GM12892 (cell line): Measurements from ENCODE around the gene HELB.

Experiments
- POLR2A ChIP-seq: IDR thresholded peaks from 2 replicates; pipeline ENCODE4 v1.6.1; 2011; ENCODE audit warnings: low read depth, low read length, control low read depth
- POLR2AphosphoS5 ChIP-seq: IDR thresholded peaks from 2 replicates; pipeline ENCODE4 v1.6.1; 2011; ENCODE audit warnings: low read depth, low read length, control low read depth
- TAF1 ChIP-seq: IDR thresholded peaks from 2 replicates; pipeline ENCODE4 v1.6.1; 2011; ENCODE audit warnings: low read depth, mild to moderate bottlenecking, control low read depth, low read length, borderline replicate concordance

DNA sequence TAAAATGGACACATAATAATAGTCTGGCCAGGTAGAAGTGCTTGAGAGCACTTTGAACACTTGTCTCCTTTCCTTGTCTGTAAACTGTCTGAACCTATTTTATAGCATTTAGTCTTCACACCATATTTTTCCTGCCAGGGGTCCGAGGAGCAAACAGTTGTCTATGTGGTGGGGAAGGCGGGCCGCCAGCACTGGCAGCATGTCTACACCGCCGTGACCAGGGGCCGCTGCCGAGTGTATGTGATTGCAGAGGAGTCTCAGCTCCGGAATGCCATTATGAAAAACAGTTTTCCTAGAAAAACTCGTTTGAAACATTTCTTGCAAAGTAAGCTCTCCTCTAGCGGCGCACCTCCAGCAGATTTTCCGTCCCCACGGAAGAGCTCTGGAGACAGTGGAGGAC lies 28.7 kb downstream of the HELB start:
- TF ChIP-seq POLR2A: no peak
- no peak for TF ChIP-seq POLR2AphosphoS5
- no peak for TF ChIP-seq TAF1
